Testis (tissue), 2 donors: ENCODE results near the gene PSPC1.

Source experiments
- CTCF ChIP-seq, 3 experiments: fragments of 450-650 bp in 2 of 3; fragments of 200-600 bp in 1 of 3; sonication (generic) in 1 of 3; IDR thresholded peaks; one replicate each; pipeline ENCODE4 v1.5.1; 2016 to 2019; ENCODE audit warnings: antibody characterized with exemption in 3 of 3, mild to moderate bottlenecking in 2 of 3, moderate library complexity in 1 of 3
- POLR2A ChIP-seq: fragments of 450-650 bp; IDR thresholded peaks from one replicate; pipeline ENCODE4 v1.6.1; 2017; ENCODE audit warnings: antibody characterized with exemption, mild to moderate bottlenecking, moderate library complexity

GRCh38 chr13:19782049-19782726 is 557 bp downstream of the PSPC1 start:
- TF ChIP-seq CTCF (IDR thresholded peaks at IDR 0.05) (no peak), POLR2A (no peak)
